ENCODE measurements around the gene UGT3A1. TPM values are rescaled to one million over a fixed set of nuclear protein-coding genes. Genes with fewer than 3 reads are reported as not detected.
"Not testable (repeated sequence)": the region's sequence is repeated elsewhere in the genome, so short reads cannot be mapped to it uniquely, and the experiment has no call there.

The UGT3A1 gene
- total and polyA plus RNA-seq, 2 experiments from 2014 or later = 1.6 to 3.1 TPM

- not testable (repeated sequence) for H3K36me3 Mint-ChIP-seq (ENCODE audit: low read depth); H3K9me2 ChIP-seq (ENCODE audit: insufficient read depth); H3K27ac Mint-ChIP-seq; H3K4me2 ChIP-seq; H3K4me1 ChIP-seq (ENCODE audit: insufficient read depth); DNase-seq (ENCODE audit: low spot score); H3K27ac ChIP-seq (ENCODE audit: low read depth); H3K4me1 Mint-ChIP-seq; H4K20me1 ChIP-seq (replicated peaks; ENCODE audit: insufficient read depth); H3K79me2 ChIP-seq (replicated peaks; ENCODE audit: insufficient read depth); H3K36me3 ChIP-seq (ENCODE audit: insufficient read depth); H3K4me3 ChIP-seq; ATAC-seq; H2AFZ ChIP-seq; H3K4me3 Mint-ChIP-seq; H3F3A ChIP-seq (replicated peaks; ENCODE audit: low read depth); H3K27me3 ChIP-seq (ENCODE audit: insufficient read depth); H3K27me3 Mint-ChIP-seq (ENCODE audit: insufficient read depth, low read depth, poor library complexity)
- H3K9me3 Mint-ChIP-seq = peaks cover 52% of the 10 kb centered on the region
Measured at GRCh38 chr5:36022246-36022645, 31.1 kb upstream of the UGT3A1 start.

- not testable (repeated sequence) for H3K27me3 Mint-ChIP-seq (ENCODE audit: insufficient read depth, low read depth, poor library complexity); H3K27ac ChIP-seq (ENCODE audit: low read depth); H3K27ac Mint-ChIP-seq; H3K4me2 ChIP-seq; H3K4me1 Mint-ChIP-seq; ATAC-seq; H3F3A ChIP-seq (replicated peaks; ENCODE audit: low read depth); H3K4me3 Mint-ChIP-seq; H3K36me3 Mint-ChIP-seq (ENCODE audit: low read depth); H3K79me2 ChIP-seq (replicated peaks; ENCODE audit: insufficient read depth); H2AFZ ChIP-seq; DNase-seq (ENCODE audit: low spot score); H3K4me1 ChIP-seq (ENCODE audit: insufficient read depth); H3K36me3 ChIP-seq (ENCODE audit: insufficient read depth); H3K4me3 ChIP-seq; H4K20me1 ChIP-seq (replicated peaks; ENCODE audit: insufficient read depth); H3K9me2 ChIP-seq (ENCODE audit: insufficient read depth); H3K27me3 ChIP-seq (ENCODE audit: insufficient read depth)
- H3K9me3 Mint-ChIP-seq = peaks cover 55% of the 10 kb centered on the region
Measured at GRCh38 chr5:36019584-36019983, 28.4 kb upstream of the UGT3A1 start.

GRCh38 chr5:36017622-36018021 is 26.4 kb upstream of the UGT3A1 start:
- Histone ChIP-seq H3K27ac (ENCODE audit: low read depth) (no peak overlapping the region), H3F3A (replicated peaks; ENCODE audit: low read depth) (no peaks in the 10 kb centered on the region), H3K4me1 (ENCODE audit: insufficient read depth) (no peaks in the 10 kb centered on the region), H3K27me3 (ENCODE audit: insufficient read depth) (no peaks in the 10 kb centered on the region), H3K9me2 (ENCODE audit: insufficient read depth) (peaks cover 3% of the 10 kb centered on the region; the same call in 1 of the 2 replicates), H2AFZ (no peak overlapping the region), H3K4me2 (no peak overlapping the region), H3K4me3 (no peak overlapping the region), H3K79me2 (replicated peaks; ENCODE audit: insufficient read depth) (no peaks in the 10 kb centered on the region), H3K36me3 (ENCODE audit: insufficient read depth) (no peaks in the 10 kb centered on the region), H4K20me1 (replicated peaks; ENCODE audit: insufficient read depth) (no peaks in the 10 kb centered on the region)
- Mint-ChIP-seq H3K4me3 (no peak overlapping the region), H3K36me3 (ENCODE audit: low read depth) (peaks cover 19% of the 10 kb centered on the region), H3K4me1 (no peaks in the 10 kb centered on the region), H3K27me3 (ENCODE audit: insufficient read depth, low read depth, poor library complexity) (no peaks in the 10 kb centered on the region), H3K9me3 (peaks cover 61% of the 10 kb centered on the region), H3K27ac (no peak overlapping the region)
- ATAC-seq (no peak), DNase-seq (ENCODE audit: low spot score) (no peak)
- TF ChIP-seq ZNF331 (CRISPR knock-in tag; IDR thresholded peaks at IDR 0.05; ENCODE audit: low read depth) (no peak), NANOG (IDR thresholded peaks at IDR 0.05; ENCODE audit: borderline replicate concordance) (no peak), EZH2 (IDR thresholded peaks at IDR 0.05; ENCODE audit: low read depth, unreplicated experiment) (no peak), CTCF (conservative IDR thresholded peaks at IDR 0.05; ENCODE audit: low read depth in 2 of 2) (no peak)
- TF ChIP-seq, protein P1, sequence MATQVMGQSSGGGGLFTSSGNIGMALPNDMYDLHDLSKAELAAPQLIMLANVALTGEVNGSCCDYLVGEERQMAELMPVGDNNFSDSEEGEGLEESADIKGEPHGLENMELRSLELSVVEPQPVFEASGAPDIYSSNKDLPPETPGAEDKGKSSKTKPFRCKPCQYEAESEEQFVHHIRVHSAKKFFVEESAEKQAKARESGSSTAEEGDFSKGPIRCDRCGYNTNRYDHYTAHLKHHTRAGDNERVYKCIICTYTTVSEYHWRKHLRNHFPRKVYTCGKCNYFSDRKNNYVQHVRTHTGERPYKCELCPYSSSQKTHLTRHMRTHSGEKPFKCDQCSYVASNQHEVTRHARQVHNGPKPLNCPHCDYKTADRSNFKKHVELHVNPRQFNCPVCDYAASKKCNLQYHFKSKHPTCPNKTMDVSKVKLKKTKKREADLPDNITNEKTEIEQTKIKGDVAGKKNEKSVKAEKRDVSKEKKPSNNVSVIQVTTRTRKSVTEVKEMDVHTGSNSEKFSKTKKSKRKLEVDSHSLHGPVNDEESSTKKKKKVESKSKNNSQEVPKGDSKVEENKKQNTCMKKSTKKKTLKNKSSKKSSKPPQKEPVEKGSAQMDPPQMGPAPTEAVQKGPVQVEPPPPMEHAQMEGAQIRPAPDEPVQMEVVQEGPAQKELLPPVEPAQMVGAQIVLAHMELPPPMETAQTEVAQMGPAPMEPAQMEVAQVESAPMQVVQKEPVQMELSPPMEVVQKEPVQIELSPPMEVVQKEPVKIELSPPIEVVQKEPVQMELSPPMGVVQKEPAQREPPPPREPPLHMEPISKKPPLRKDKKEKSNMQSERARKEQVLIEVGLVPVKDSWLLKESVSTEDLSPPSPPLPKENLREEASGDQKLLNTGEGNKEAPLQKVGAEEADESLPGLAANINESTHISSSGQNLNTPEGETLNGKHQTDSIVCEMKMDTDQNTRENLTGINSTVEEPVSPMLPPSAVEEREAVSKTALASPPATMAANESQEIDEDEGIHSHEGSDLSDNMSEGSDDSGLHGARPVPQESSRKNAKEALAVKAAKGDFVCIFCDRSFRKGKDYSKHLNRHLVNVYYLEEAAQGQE (IDR thresholded peaks at IDR 0.05; ENCODE audit: unreplicated experiment) = no peak

All from GM23338 (cell line).